ENCODE data around the gene LYRM7. TPM values are rescaled to one million over a fixed set of nuclear protein-coding genes. Genes with fewer than 3 reads are reported as not detected.

LYRM7 gene
- total and polyA plus RNA-seq, 12 donors = 5.3 to 31.5 (median 23.9) TPM

DNA sequence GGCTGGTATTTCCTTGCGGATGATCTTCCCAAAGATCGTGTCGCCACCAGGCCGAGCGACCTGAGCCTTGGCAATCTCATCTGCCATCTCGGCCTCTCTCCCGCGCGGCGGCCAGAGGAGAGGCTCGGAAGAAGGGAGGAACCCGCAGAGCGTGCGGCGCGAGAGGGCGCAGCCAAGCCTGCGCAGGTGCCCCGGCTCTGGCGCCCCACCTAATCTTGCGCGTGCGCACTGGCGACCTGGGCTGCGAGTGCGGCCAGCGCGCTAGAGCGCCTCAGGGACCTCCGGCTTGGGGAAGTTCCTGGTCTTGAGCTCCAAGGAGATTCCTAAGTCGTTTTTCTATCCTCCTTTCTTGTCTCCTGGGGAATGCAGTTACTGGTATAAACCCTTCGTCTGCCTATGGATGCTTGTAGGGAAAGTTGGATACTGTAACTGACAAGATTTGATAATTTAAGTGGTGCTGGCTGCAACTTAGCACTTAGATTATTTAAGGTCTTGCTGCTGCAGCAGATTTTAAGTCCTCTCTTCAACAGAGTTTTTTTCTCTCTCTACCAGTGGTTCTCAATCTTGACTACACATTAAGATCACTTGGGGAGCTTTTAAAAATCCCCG, 5.5 kb upstream of the LYRM7 start, which contains the start of gene HINT1:
TSS of gene HINT1 (minus strand) at position 138 of the 609 bp plus-strand sequence. CDS start at position 87, 51 bp downstream.
- Histone ChIP-seq H3K27ac (peak within 1 kb of the TSS; percentile 85 to 98 (median 92)), H3K9me3 (no peaks in the 10 kb centered on the region), H3K36me3 (peaks cover 0 to 29% (median 20%) of the 10 kb centered on the region in 9 donors), H3K27me3 (no peaks in the 10 kb centered on the region), H3K4me3 (peak within 1 kb of the TSS; percentile 73 to 95 (median 82)), H3K4me1 (peaks cover 0 to 30% (median 21%) of the 10 kb centered on the region in 9 donors)
- TF ChIP-seq CTCF (IDR thresholded peaks at IDR 0.05) = peak in 3 of 9 donors; percentile 8 to 24 (median 15)
- peak; percentile 95 to 99 (median 98) for ATAC-seq
- intact Hi-C loops (cut with DNase I) = loop anchor here in 7 of 10 donors (2.0 to 10.0 kb wide), 9 partner anchors 97 to 252 kb away; partner anchors contain the start of gene CDC42SE2 (in 4 of the 7)
- DNase-seq = peak; percentile 89 to 94
- WGBS, 2 donors = 0% methylated on average over 33 of the region's 33 CpGs

DNA sequence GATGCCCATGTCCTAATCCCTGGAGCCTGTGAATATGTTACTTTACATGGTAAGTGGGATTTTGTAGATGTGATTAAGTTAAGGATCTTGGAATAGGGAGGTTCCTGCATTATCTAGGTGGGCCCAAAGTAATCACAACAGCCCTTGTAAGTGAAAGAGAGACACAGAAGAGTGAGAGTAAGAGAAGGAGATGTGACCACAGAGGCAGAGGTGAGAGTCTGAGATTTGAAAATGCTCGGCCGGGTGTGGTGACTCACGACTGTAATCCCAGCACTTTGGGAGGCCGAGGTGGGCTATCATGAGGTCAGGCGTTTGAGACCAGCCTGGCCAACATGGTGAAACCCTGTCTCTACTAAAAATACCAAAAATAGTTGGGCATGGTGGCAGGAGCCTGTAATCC, 3.1 kb upstream of the LYRM7 start:
- 87 to 93% methylated on average over 5 of the region's 5 CpGs for WGBS, 2 donors
- DNase-seq (no peak), ATAC-seq (no peak)
- H3K4me3 ChIP-seq = no peak overlapping the region
- H3K4me1 ChIP-seq = peaks cover 5 to 43% (median 33%) of the 10 kb centered on the region in 9 donors
- H3K27me3 ChIP-seq = no peaks in the 10 kb centered on the region
- H3K9me3 ChIP-seq = no peaks in the 10 kb centered on the region
- no peak for TF ChIP-seq CTCF (IDR thresholded peaks at IDR 0.05)
- H3K36me3 ChIP-seq = peaks cover 0 to 5% (median 0%) of the 10 kb centered on the region in 9 donors
- intact Hi-C loops (cut with DNase I) = loop anchor here in 7 of 10 donors (5.0 to 10.0 kb wide), 6 partner anchors 95 to 247 kb away; partner anchors contain the start of gene CDC42SE2 (in 3 of the 7)
- no peak overlapping the region for H3K27ac ChIP-seq

GRCh38 chr5:131169810-131170539, 769 bp upstream of the LYRM7 start:
- H3K9me3 ChIP-seq = no peaks in the 10 kb centered on the region
- WGBS, 2 donors = 37 to 38% methylated on average over 16 of the region's 16 CpGs
- H3K27ac ChIP-seq = peak overlapping the region in 9 of 10 donors; percentile 41 to 88 (median 80)
- no peak for TF ChIP-seq CTCF (IDR thresholded peaks at IDR 0.05)
- no peaks in the 10 kb centered on the region for H3K36me3 ChIP-seq
- ATAC-seq (no peak), DNase-seq (no peak)
- no peaks in the 10 kb centered on the region for H3K27me3 ChIP-seq
- H3K4me3 ChIP-seq = peak overlapping the region; percentile 23 to 81 (median 73)
- intact Hi-C loops (cut with DNase I) = loop anchor here in 8 of 10 donors (5.0 to 10.0 kb wide), 7 partner anchors 92 to 247 kb away; partner anchors contain the start of gene CDC42SE2 (in 5 of the 8)
- peaks cover 5 to 28% (median 25%) of the 10 kb centered on the region in 9 donors for H3K4me1 ChIP-seq

GRCh38 chr5:131171276-131171810, 599 bp downstream of the LYRM7 start:
- Histone ChIP-seq H3K9me3 (no peaks in the 10 kb centered on the region), H3K4me3 (peak overlapping the region; percentile 39 to 81 (median 73)), H3K36me3 (no peaks in the 10 kb centered on the region), H3K27ac (peak overlapping the region in 9 of 10 donors; percentile 59 to 88 (median 82)), H3K27me3 (no peaks in the 10 kb centered on the region), H3K4me1 (peaks cover 5 to 22% (median 18%) of the 10 kb centered on the region in 9 donors)
- no peak for TF ChIP-seq CTCF (IDR thresholded peaks at IDR 0.05)
- intact Hi-C loops (cut with DNase I) = loop anchor here in 4 of 10 donors (5.0 kb wide), 2 partner anchors 91 to 246 kb away; partner anchors contain the start of gene CDC42SE2 (in 2 of the 4)
- DNase-seq (no peak), ATAC-seq (peak in 1 of 8 donors; percentile 0)
- whole genome bisulfite sequencing, 2 donors = 4 to 8% methylated on average over 11 of the region's 11 CpGs
